Sigmoid colon (tissue), 4 donors: ENCODE results near the gene NSUN6.

Experiments
- POLR2A ChIP-seq, 2 donors: fragments of 450-650 bp; IDR thresholded peaks; one replicate each; pipeline ENCODE4 v1.6.1; 2016; ENCODE audit warnings: antibody characterized with exemption in 2 of 2, mild to moderate bottlenecking in 2 of 2, moderate library complexity in 2 of 2
- POLR2AphosphoS5 ChIP-seq, 4 donors: sonication (generic); formaldehyde crosslinking; IDR thresholded peaks; one replicate each; pipeline ENCODE4 v1.6.1; 2017; ENCODE audit warnings: antibody characterized with exemption in 4 of 4
- TF ChIP-seq, protein P1 (sequence below), 4 experiments: fragments of 450-650 bp in 3 of 4; fragments of 200-600 bp in 1 of 4; IDR thresholded peaks; one replicate each; pipeline ENCODE4 v1.5.1; 2016 to 2019; ENCODE audit warnings: antibody characterized with exemption in 4 of 4, mild to moderate bottlenecking in 3 of 4, moderate library complexity in 2 of 4

DNA sequence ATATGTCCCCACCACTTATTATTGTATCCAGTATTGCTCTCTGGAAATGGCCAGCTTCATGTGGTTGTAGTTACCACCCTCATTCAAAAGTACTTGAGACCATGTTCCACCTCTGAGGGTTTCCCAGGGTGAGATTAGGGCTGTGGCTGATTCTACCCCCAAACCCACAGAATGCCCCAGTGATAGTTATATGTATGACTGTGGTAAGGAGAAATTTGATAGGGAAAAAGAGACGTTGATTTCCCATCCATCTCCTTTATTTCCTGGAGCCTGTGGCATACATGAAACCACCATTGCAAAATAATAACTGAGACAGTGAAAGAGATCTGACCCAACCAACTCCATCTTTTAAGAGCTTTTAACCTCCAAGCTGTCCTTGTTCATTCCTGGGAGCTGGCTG lies 33.0 kb upstream of the NSUN6 start:
- TF ChIP-seq, protein P1, sequence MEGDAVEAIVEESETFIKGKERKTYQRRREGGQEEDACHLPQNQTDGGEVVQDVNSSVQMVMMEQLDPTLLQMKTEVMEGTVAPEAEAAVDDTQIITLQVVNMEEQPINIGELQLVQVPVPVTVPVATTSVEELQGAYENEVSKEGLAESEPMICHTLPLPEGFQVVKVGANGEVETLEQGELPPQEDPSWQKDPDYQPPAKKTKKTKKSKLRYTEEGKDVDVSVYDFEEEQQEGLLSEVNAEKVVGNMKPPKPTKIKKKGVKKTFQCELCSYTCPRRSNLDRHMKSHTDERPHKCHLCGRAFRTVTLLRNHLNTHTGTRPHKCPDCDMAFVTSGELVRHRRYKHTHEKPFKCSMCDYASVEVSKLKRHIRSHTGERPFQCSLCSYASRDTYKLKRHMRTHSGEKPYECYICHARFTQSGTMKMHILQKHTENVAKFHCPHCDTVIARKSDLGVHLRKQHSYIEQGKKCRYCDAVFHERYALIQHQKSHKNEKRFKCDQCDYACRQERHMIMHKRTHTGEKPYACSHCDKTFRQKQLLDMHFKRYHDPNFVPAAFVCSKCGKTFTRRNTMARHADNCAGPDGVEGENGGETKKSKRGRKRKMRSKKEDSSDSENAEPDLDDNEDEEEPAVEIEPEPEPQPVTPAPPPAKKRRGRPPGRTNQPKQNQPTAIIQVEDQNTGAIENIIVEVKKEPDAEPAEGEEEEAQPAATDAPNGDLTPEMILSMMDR (IDR thresholded peaks at IDR 0.05) = no peak
- TF ChIP-seq POLR2A (IDR thresholded peaks at IDR 0.05) (no peak), POLR2AphosphoS5 (IDR thresholded peaks at IDR 0.05) (no peak)
